BLaER1 treated with 17β-estradiol and CSF1 and Interleukin-3, amounts not matched to agents 10 nM and 100 nM (cell line): ENCODE measurements around the gene KIF2A.

Source experiments
- H3K27ac ChIP-seq, 11 experiments: shearing (Covaris generic); formaldehyde crosslinking; 2 replicates each; pipeline ENCODE4 v1.8.1; 2022
- H3K27me3 ChIP-seq, 11 experiments: shearing (Covaris generic); formaldehyde crosslinking; 2 replicates each; pipeline ENCODE4 v1.8.1; 2022
- H3K36me3 ChIP-seq, 11 experiments: shearing (Covaris generic); formaldehyde crosslinking; 2 replicates each; pipeline ENCODE4 v1.8.1; 2022
- H3K4me1 ChIP-seq, 10 experiments: shearing (Covaris generic); formaldehyde crosslinking; 2 replicates each; pipeline ENCODE4 v1.8.1; 2022
- H3K4me2 ChIP-seq, 11 experiments: shearing (Covaris generic); formaldehyde crosslinking; 2 replicates each; pipeline ENCODE4 v1.8.1; 2022
- H3K4me3 ChIP-seq, 10 experiments: shearing (Covaris generic); formaldehyde crosslinking; 2 replicates each; pipeline ENCODE4 v1.8.1; 2022
- H3K9ac ChIP-seq, 11 experiments: shearing (Covaris generic); formaldehyde crosslinking; 2 replicates each; pipeline ENCODE4 v1.8.1; 2022
- H3K9me3 ChIP-seq, 11 experiments: shearing (Covaris generic); formaldehyde crosslinking; replicated peaks in 1 of 11; 2 replicates each; pipeline ENCODE4 v1.8.1; 2022
- H4K20me1 ChIP-seq, 11 experiments: shearing (Covaris generic); formaldehyde crosslinking; 2 replicates each; pipeline ENCODE4 v1.8.1; 2022
- Cebpa-rat ChIP-seq, 11 experiments: shearing (Covaris generic); IDR thresholded peaks; 2 replicates each; pipeline ENCODE4 v1.8.1; 2022

KIF2A gene

DNA sequence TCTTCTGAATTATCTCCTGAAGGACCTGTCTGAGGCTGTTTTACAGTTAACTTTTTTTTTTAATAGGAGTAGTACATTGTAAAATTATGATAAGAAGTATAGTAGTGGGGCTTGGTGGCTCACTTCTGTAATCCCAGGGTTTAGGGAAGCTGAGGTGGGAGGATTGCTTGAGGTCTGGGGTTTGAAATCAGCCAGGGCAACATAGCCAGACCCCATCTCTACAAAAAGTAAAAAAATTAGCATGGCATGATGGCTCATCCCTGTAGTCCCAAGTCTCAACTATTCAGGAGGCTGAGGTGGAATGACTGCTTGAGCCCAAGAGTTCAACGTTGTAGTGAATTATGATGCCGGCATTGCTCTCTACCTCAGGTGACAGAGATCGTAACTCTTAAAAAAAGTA lies 113.6 kb downstream of the KIF2A start:
- Histone ChIP-seq H3K27me3 (no peaks in the 10 kb centered on the region), H3K36me3 (peaks cover 0 to 71% (median 26%) of the 10 kb centered on the region in 11 experiments; a peak in 18 of 22 replicates), H3K4me3 (no peak overlapping the region), H3K4me1 (peaks cover 0 to 6% (median 2%) of the 10 kb centered on the region in 10 experiments; a peak in 9 of 20 replicates), H3K9ac (no peak overlapping the region), H3K27ac (no peak overlapping the region), H3K9me3 (no peaks in the 10 kb centered on the region), H4K20me1 (peaks cover 0 to 100% (median 63%) of the 10 kb centered on the region in 11 experiments; a peak in 14 of 22 replicates), H3K4me2 (no peak overlapping the region)
- TF ChIP-seq Cebpa-rat (IDR thresholded peaks at IDR 0.05), result no peak

DNA sequence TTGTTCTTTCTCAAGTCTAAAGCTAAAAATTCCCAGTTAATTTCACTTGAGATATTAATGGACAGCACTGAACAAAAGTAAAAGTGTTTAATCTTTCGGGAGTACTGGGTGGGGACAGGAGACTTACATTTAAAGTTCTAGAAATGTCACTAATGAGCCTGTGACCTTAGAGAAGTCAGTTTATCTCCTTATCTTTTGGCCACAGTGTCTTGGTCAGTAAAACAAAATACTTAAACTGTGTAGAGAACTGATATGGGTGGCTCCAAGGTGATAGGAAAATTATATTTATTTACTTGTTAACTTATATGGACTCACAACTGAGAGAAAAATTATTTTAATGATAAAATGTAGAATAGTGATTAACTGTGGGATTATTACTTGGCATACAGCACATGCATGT lies 115.4 kb downstream of the KIF2A start:
- H3K4me3 ChIP-seq, result no peak overlapping the region
- no peaks in the 10 kb centered on the region for H3K27me3 ChIP-seq

GRCh38 chr5:62424763-62425162 lies 118.8 kb downstream of the KIF2A start:
- Histone ChIP-seq H3K27ac (no peak overlapping the region), H4K20me1 (peaks cover 0 to 99% (median 65%) of the 10 kb centered on the region in 11 experiments; a peak in 16 of 22 replicates), H3K27me3 (no peaks in the 10 kb centered on the region), H3K4me3 (no peak overlapping the region), H3K36me3 (peaks cover 0 to 38% (median 16%) of the 10 kb centered on the region in 11 experiments; a peak in 13 of 22 replicates), H3K4me2 (no peak overlapping the region), H3K9me3 (no peaks in the 10 kb centered on the region), H3K4me1 (no peaks in the 10 kb centered on the region), H3K9ac (no peak overlapping the region)
- TF ChIP-seq Cebpa-rat (IDR thresholded peaks at IDR 0.05), result no peak

More for the DNA sequence above, 115.4 kb downstream of the KIF2A start:
- Histone ChIP-seq H4K20me1 (peaks cover 0 to 100% (median 66%) of the 10 kb centered on the region in 11 experiments; a peak in 15 of 22 replicates), H3K27ac (no peak overlapping the region), H3K4me2 (no peak overlapping the region), H3K9me3 (no peaks in the 10 kb centered on the region), H3K9ac (no peak overlapping the region), H3K36me3 (peaks cover 0 to 53% (median 25%) of the 10 kb centered on the region in 11 experiments; a peak in 19 of 22 replicates), H3K4me1 (no peaks in the 10 kb centered on the region)
- no peak for TF ChIP-seq Cebpa-rat (IDR thresholded peaks at IDR 0.05)

DNA sequence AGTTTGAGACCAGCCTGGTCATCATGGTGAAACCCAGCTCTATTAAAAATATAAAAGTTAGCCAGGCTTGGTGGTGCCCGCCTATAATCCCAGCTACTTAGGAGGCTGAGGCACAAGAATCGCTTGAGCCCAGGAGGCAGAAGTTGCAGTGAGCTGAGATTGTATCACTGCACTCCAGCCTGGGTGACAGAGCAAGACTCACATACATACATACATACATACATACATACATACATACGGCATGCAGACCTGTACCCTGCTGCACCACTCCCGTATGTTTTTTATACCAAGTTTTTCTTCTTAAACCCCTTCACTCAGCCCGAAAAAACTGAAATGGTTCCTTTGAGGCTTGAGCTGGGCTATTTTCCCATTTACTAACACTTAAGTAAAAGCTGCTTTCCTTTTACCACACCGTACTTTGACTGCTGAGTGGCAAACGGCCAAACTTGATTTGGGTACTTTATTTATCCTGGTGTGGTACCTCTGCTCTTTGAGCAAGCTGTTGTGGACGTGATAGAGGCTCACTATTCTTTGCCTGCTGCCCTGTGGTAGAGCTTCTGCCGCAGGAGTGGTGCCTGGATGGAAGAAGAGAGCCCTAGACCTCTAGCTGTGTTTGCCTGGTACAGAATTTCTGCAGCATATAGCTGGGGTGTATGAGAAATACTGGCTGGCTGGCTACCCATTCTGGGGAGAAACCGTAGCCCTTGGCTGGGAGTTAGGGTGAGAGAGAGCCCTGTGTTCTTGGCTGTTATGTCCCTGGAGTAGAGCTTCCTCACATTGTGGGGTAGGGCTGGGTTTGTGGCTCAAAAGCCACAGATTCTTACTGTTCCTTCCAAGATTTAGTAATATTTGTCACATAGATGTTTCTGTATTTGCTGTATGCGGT lies 126.0 kb downstream of the KIF2A start:
- 0 out of 22 replicates have a peak overlapping the region, but pooled peaks of 1 of the 11 experiments have one; percentile 14 for H3K27ac ChIP-seq
- H3K9ac ChIP-seq, result no peak overlapping the region
- peaks cover 0 to 8% (median 0%) of the 10 kb centered on the region in 10 experiments; a peak in 3 of 20 replicates for H3K4me1 ChIP-seq
- H3K4me2 ChIP-seq, result no peak overlapping the region
- peaks cover 0 to 44% (median 23%) of the 10 kb centered on the region in 11 experiments; a peak in 16 of 22 replicates for H3K36me3 ChIP-seq
- TF ChIP-seq Cebpa-rat (IDR thresholded peaks at IDR 0.05), result no peak
- H4K20me1 ChIP-seq, result peaks cover 0 to 97% (median 84%) of the 10 kb centered on the region in 11 experiments; a peak in 17 of 22 replicates
- H3K27me3 ChIP-seq, result no peaks in the 10 kb centered on the region
- no peak overlapping the region for H3K4me3 ChIP-seq
- no peaks in the 10 kb centered on the region for H3K9me3 ChIP-seq

DNA sequence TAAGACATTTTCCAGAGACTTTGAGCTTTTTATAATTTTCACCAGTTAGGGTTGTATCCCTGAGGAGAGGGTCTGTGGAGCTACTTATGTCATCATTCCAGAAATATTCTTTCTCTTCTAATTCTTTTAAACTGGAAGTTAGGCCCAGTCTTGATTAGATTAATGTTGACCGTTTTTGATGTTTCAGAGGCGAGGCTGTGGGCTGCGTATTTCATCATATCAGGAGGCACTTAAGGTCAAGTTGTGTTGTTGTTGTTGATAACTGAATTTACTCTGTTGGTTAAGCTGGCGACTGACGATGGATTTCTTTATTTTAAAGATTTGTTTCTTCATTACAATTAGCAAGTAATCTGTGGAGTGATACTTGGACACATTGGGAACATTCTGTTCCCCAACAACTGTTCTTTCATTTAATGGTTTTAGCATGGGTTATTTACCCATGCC lies 126.6 kb downstream of the KIF2A start:
- 0 out of 22 replicates have a peak overlapping the region, but pooled peaks of 1 of the 11 experiments have one; percentile 14 for H3K27ac ChIP-seq
- no peak for TF ChIP-seq Cebpa-rat (IDR thresholded peaks at IDR 0.05)
- H3K27me3 ChIP-seq, result no peaks in the 10 kb centered on the region
- no peak overlapping the region for H3K4me3 ChIP-seq
- peaks cover 0 to 8% (median 0%) of the 10 kb centered on the region in 10 experiments; a peak in 3 of 20 replicates for H3K4me1 ChIP-seq
- no peak overlapping the region for H3K4me2 ChIP-seq
- peaks cover 0 to 96% (median 81%) of the 10 kb centered on the region in 11 experiments; a peak in 17 of 22 replicates for H4K20me1 ChIP-seq
- H3K9ac ChIP-seq, result no peak overlapping the region
- no peaks in the 10 kb centered on the region for H3K9me3 ChIP-seq
- peaks cover 2 to 50% (median 24%) of the 10 kb centered on the region in 11 experiments; a peak in 17 of 22 replicates for H3K36me3 ChIP-seq
